Activated T-cell treated with anti-CD3 and anti-CD28 coated beads, Interleukin-2, amount 50 U/mL, for 48 hours (primary cell): Measurements from ENCODE around the gene CALML3.
A peak's percentile ranks its signal among the peaks of the same experiment; 100 is the strongest.

Experiments
- DNase-seq, 2 experiments: peaks; one replicate each; pipeline ENCODE4 v3.0.0-alpha.2; 2020

CALML3 gene

DNA sequence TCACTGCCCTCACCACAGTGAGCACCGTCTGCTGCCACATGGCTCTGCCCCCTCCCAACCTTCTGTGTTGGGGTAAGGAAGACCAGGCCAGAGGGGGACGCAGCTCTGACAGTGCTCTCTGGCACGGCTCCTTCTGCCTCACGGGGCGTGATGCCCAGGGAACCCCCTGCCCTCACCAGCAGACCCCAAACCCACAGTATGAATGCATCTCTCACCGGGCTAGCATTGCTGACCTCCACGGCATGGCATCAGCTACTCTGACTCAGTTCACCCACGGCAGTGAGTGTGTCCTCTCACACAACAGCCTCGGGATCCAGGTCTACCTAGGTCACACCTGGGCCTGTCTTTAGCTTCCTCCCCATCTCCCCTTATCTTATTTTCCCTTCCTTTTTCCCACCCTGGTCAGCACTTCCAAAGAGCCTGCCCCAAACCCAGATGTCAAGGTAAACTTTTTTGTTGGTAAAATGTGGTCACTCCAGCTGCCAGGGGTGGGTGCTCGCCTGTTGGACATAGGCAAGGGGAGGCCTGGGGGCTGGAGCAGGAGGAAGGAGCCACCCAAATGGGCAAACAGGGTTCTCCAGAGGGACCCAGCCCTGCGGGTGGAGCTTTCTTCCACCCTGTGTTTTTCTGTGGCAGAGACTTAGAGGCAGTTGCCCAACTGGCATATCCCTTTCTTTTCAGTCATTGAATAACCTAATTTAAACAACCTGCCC is 4.4 kb downstream of the CALML3 start:
- DNase-seq = peak in 1 of 2 experiments; percentile 2

DNA sequence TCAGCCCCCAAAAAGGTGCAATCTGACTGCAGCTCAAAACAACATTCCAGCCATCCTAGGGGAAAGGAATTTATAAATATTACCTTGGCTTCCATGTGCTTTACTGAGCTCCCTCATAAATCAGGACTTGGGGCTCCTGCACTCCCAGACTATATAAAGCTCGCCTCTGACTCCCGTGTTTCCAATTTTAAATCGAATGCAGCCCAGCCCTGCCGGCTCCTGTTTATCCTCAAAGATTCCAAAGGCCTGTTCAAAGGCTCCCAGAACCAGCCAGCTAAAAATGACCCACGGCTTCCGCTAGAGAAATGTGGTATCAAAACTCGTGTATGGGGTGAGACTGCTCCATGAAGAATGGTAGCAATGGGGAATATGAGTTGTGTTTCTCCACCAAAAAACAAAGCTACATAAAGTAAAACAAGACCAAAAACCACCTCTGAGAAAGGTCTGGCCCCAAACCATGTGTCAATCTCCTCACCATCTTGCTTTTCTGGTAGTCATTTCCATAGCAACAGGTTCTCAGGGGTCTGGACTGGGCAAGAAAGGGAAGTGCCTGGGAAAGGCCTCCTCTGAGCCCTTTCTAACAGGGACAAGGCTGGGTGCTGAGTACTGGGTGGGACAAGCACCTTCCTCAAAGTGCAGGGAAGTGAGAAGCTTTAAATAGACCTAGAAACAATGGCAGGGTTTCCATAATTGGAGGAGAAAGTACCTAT is 5.1 kb downstream of the CALML3 start:
- peak in 1 of 2 experiments; percentile 4 for DNase-seq

DNA sequence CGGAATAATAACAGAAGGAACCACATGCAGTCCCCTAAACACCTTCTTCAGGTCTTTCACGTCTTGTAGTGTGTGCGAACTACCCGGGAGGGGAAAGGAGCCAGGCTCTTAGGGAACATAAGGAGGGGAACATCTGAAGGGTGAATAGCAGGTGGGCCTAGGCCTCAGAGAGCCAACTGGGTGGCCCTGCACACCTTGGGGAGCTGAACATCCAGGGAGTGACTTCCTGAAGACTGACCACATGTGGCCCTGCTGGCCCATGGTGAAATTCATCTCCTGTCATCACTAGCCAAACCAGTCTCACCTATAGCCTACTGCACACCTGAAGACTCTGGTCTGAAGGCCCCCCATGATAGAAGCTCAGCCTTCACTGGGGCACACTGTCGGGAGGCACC is 5.6 kb downstream of the CALML3 start:
- no peak for DNase-seq

DNA sequence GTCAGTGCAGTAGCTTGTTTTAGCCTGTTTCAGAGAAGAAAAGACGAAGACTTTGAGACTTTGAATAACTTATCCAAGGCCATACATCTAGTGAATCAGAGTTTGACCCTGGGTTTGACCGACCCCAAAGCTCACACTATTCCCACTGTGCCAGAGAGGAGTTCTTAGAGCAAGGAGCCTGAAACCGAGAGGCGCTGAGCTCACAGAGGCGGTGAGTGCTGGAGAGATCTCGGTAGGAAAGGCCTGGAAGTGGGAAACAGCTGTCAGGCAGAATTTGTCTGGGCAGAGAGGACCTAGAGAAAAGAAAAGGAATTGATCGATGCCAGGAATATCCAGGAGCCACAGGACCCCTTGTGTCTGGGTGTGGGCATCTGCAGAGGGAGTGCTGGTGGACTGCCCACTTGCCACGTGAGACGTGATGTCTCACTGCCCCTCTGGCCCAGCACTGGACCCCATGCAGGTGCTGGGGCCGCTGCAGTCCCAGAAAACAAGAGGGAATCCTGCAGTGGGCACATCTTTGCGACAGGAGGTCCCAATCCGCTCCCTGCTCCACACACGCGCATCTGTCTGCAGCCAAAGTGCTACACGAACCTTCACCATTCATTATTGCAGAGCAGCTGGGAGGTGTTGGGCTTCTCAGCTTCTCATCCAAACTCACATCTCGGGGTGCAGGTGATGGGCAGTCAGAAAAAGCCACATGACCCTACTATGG is 6.2 kb downstream of the CALML3 start:
- DNase-seq = no peak

DNA sequence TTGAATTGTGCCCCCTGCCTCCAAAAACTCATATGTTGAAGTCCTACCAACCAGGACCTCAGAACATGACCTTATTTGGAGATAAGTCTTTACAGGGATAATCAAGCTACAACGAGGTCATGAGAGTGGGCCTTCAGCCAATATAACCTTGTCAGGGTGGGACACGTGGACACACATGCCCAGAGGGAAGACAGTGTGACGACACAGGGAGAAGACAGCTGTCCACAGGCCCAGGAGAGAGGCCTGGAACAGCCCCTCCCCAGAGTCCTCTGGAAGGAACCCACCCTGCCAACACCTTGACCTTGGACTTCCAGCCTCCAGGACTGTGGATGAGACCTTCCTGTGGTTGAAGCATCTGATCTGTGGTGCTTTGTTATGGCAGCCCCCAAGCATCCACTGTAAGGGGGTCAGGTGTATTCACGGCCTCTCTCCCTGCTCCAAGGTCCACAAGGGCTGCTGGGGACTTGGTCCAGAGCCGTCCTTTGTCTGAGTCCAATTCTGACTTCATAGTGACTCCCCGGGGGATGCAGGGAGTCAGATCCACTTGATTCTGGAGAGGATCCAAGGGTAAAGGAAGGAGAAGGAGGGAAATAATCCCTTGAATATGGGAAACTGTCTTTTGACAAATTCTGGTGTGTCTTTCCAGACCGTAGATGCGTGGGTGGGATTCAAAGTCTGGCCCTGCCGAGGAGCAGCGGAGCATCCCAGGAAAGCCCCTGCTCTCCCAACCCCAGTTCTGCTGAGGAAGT is 7.0 kb downstream of the CALML3 start:
- no peak for DNase-seq

DNA sequence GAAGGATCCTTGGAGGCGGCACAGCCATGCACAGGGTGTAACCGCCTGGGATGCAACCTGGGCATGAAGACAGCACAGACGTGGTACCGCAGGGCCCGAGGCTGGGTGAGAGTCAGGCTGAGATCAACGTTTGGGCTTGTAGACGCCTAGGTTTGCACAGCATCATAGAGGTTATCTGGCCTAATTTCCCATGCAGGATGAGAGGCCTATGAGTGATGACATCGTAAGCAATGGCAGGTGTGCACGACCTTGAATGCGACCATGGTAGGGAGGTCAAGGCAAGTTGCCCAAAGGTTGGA is 7.5 kb downstream of the CALML3 start:
- no peak for DNase-seq

DNA sequence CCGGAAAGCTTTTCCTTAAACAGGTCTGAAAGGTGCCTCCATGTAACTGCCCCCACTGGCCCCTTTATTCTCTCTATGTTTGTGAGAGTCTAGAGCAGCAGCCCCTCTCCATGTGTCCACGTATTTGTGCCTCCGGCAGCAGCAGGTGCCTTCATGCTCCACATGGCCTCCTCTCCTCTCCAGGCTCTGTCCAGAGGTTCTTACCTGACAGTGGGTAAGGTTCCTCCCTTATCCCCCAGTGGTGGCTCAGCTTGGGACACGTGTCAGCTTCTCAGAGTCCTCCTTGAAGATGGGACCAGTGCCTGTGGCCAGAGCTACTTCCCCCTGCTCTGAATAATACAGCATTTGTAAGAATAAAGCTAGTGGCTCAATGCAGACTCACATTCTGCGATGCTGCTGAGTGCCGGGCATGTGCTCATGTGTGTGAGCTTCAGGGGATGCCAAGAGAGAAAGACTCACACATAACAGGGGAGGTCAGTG is 7.9 kb downstream of the CALML3 start:
- DNase-seq = no peak

DNA sequence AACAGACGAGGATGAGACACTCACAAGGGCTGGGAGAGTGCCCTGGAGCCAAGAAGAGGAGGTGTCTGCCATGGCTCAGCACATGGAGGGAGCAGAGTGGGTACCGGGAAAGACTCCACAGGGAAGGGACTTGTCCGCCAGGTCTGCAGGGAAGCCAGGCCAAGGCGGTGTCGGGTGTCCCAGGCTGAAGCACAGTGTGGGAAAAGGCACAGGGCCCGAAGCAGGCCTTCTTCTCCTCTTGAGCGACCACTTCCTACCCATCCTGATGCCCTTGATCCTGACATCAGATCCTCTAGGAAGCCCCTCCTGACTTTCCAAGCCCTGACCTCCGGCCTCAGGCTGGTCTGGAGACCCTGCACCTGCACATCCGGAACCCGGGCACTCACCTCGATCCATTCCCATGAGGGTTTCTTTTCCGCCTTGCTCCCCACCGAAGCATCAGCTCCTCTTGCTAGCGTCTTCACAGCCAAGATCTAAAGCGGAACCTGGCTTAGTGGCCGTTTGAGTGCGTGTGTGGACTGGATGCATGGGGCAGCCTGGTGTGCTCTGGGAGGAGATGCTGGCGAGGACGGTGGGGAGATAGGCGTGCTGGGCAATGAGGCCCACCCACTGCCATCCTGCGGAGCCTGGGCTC is 8.5 kb downstream of the CALML3 start:
- no peak for DNase-seq

DNA sequence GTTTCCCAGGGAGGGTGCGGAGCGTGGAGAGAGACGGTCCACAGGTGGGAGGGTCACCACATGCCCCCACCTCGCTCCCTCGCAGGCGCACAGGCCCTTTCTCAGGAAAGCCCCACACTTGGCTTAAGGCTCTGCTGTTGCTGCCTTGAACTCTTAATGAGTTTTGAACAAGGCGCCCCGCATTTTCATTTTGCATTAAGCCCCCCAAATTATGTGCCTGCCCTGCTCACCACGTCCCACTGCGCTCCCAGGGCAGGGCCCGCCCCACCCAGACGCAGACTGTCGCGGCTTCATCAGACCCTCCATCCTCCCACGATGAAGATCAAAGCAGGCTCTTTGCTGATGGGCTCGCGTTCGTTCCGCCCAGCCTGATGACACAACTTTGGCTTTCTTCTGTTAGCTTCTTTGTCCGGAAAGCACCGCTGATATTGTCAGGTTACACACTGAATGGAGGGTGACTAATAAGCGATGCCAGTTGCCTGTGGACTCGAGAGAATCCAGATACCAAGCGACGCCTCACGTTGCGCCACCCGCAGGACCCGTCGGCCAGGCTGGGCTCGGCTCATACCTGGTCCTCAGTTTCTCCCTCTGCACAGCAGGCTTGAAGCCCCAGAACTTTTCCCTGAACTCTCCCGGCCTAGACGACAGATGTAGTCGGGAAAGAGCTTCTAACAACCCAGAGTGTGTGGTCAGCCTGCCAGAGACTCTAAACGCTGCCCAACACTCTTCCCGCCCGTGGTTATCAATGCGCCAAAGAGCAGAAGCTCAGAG is 9.5 kb downstream of the CALML3 start:
- no peak for DNase-seq

DNA sequence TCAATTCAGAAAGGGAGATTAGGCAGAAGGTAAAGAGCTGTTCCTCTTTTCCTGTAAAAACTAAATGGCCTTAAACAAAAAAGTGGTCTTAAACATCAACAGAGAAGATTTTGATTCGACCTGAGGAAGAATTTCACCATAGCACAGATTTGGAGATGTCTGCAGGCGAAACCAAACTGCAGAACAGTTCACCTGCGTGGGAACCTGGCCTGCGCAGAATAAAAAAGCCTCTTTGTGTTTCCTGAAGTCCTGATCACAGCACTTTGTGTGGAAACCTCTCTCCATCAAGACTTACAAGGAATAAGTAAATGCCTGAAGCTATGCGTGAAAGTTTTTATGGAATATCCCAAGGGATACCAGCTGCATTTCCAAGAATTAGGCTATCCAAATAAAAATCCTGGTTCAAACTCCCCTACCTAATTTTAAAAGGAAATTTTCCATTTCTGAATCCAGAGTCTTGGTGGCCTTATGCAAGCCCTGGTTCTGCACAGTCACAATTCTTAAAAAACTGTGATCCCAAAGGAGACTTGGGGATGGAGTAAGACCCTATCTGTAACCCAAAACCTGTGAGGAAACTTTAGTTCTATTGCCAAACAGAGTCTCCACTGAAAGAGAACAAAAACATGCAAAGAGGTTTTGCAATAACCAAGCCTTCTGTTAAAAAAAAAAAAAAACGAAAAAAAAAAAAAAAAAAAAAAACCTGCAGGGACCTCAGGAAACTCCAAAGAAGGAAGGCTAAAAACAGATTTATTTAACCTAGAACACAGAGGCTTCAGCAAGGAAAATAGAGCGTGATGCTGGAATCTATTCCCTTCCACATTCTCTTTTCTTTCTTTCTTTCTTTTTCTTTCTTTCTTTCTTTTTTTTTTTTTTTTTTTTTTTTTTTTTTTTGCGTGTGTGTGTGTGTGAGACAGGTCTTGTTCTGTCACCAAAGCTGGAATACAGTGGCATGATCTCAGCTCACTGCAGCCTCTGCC is 10.4 kb downstream of the CALML3 start:
- no peak for DNase-seq

DNA sequence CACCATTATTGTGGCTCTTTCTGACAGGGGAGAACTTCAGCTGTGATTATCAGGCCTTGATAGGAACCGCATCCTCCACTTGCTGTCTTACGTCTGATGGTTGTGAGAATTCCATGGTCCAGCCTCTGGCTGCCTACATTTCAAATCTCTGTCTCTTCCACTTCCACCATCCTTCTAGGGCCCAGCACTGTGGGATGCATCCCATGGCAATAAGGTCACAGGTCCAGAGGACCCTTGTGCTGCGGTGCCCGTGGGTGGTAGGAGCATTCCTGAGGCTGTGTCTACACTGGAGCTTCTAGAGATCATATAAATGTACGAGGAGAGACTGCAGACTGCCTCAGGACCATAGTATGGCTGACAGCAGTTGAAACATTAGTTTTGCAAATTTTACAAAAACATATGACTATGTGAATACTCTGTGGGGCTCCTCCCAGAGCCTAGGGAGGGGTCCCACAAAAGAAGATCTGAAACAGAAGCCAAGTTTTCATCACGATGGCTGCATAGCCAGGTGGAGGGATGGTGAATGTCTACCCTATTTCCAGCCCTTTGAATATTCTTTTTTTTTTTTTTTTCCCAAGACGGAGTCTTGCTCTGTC is 11.8 kb downstream of the CALML3 start:
- DNase-seq = no peak

DNA sequence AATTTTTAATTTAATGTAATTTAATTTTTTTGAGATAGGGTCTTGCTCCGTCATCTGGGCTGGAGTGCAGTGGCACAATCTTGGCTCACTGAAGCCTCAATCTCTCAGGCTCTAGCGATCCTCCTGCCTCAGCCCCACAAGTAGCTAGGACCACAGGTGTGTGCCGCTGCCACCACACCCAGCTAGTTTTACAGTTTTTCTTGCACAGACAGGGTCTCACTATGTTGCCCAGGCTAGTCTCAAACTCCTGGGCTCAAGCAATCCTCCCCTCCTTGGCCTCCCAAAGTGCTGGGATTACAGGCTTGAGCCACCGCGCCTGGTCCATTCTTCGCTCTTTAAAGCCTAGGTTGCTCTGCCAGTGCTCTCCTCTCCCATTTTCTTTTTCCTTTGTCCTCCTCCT is 12.9 kb downstream of the CALML3 start:
- DNase-seq = no peak

DNA sequence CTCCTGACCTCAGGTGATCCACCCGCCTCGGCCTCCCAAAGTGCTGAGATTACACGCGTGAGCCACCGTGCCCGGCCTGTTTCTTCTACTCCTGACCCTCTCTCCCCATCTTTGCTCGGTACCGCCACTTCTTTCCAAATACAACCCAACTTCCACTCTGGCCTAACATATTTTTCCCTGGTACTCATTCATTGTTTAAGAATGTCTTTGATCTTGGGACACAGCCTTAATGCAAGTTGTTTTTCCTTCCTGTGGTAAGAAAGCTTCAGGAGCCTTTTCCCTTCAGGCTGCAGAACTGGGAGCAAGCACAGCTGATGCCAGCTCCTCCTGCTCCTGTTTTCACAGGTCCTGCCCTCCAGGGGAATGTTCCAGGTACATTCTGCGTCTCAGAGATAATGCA is 13.7 kb downstream of the CALML3 start:
- DNase-seq = no peak

DNA sequence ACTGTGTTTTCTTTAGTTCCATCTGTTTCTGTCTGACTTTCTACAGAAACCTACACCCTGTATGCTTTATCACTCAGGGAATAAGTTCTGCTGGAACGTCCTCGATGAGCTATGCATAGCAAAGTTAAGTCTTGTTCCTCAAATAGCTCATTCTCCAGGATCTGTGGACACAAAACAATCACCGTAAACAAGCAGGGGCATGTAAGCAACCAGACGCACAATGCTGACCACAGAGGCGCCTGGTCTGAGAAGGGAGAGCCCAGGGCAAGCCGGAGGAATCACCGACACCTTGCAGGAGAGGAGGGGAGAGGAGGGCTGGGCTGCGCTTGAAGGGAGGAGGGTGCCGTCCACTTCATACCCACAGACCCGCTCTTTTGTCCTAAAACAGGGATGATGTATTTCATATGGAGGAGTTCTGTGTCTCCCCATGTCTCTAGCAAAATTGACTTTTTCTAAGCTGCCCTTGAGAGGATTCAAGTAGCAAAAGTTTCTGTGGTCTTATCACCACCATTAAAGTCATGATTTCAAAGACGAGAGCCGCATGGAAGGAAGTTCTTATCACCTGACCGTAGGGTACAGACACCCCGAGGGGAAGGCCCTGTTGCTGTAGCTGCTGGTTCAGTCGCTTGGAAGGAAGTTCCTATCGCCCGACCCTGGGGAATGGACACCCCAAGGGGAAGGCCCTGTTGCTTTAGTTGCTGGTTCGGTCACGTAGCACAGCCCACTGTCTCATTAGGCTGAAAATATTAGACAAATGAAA is 14.3 kb downstream of the CALML3 start:
- no peak for DNase-seq

DNA sequence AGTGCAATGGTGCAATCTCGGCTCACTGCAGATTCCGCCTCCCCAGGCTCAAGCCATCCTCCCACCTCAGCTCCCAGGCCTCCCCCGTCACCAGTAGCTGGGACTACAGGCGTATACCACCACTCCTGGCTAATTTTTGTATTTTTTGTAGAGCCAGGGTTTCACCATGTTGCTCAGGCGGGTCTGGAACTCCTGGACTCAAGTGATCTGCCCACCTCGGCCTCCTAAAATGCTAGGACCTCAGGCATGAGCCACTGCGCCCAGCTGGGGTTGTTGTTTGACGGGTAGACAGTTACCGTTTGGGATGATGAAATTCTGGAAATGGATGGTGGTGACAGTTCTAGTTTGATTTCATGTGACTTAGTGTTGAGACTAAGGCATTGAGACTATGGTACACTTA is 15.3 kb downstream of the CALML3 start:
- no peak for DNase-seq

DNA sequence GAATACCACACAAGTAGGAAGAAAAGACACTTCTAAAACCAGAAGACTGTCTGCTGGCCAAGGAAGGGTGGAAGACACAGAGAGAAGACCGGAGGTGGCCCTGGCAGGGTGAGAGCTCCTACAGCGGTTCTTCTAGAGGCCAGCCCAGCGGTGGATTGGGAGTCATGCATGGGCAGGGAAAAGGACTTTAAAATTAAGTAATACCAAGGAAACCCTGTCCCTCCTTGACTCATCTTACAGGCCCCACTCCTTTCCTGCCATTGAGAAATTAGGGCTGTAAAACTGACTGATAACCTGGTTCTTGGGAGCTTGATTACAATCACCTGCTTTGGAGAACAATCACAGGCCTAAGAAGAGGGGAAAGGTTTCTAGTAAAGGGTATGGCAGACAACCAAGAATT is 16.1 kb downstream of the CALML3 start:
- no peak for DNase-seq

DNA sequence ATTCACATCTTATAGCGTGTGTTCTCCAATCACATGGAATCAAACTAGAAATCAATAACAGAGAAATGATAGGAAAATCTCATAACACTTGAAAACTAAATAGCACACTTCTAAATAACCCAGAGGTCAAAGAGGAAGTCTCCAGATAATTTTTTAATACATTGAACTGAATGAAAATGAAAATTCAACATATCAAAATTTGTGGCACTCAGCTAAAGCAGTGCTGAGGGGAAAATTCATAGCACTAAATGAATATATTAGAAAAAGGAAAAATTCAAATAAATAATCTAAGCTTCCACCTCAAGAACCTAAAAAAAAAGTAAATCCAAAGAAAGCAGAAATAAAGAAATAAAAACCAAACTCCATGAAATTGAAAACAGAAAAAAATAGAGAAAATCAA is 17.3 kb downstream of the CALML3 start:
- DNase-seq = no peak

DNA sequence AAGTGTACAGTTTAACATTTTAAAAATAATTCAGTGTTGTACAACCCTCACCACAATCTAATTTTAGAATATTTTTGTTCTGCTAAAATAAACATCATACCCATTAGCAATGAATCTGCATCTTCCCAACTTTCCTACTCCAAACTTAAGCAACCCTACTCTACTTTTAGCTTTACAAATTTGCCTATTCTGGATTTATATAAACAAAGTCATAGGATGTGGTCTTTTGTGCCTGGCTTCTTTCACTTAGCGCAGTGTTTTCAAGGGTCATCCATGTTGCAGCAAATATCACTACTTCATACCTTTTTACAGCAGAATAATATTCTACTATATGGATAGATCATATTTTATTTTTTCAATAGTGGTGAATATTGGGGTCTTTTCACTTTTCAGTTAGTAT is 18.9 kb downstream of the CALML3 start:
- no peak for DNase-seq

DNA sequence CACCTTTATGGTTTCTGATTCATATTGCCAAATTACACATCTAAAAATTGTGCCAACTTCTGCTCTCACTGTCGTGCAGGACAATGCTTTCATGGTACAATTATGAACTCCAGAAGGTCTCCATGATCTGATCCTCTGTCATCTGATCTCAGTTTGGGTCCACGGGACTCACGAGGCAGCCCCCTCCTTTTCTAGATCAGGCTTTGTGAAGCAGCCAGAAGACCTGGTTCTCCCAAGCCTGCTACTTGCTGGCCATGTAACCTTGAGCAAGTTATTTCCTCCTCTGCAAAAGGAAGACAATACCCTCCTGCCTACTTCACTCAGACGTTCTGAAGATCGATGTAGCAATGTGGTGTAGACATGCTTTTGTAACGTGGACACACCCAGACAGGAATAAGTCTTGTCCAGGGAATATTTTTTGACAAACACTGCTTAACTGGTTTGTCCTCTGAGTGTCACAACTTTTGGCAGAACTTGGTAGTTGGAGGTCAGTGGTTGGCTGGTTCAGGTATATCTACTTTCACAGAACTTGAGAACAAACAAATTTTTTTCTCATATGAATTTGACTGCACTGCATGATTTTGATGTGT is 19.6 kb downstream of the CALML3 start:
- DNase-seq = peak in 1 of 2 experiments; percentile 4
